Measurements from ENCODE around the gene ZNF837. TPM values are rescaled to one million over a fixed set of nuclear protein-coding genes. Genes with fewer than 3 reads are reported as not detected.
A peak's percentile ranks its signal among the peaks of the same experiment; 100 is the strongest.

The ZNF837 gene
- total RNA-seq, 1 experiment from 2014 or later, result 1.6 TPM

GRCh38 chr19:58382997-58383603, 2.3 kb upstream of the ZNF837 start:
- Histone ChIP-seq H3K27me3 (ENCODE audit: control insufficient read depth, insufficient read depth, low read length) (no peaks in the 10 kb centered on the region), H3K4me1 (ENCODE audit: control insufficient read depth, insufficient read depth, low read length) (peaks cover 35% of the 10 kb centered on the region), H3K4me3 (ENCODE audit: low read depth in 2 of 2, low read length in 2 of 2) (no peak overlapping the region), H3K27ac (ENCODE audit: low read length) (no peak overlapping the region), H3K36me3 (ENCODE audit: control insufficient read depth, insufficient read depth, low read length) (peaks cover 9% of the 10 kb centered on the region), H3K9me3 (ENCODE audit: control insufficient read depth, insufficient read depth, low read depth, low read length) (no peaks in the 10 kb centered on the region)
- BruUV-seq (replicated peaks), result no TSS peak
- no peak for DNase-seq (ENCODE audit: low read depth, low spot score)
- CTCF ChIA-PET, result no interaction called here
- no peak for ATAC-seq
- in situ Hi-C loops (cut with HindIII; ENCODE audit: low pct_unique_long_range_greater_than_20kb, low sequenced_read_pairs) (no loop called here), intact Hi-C loops (cut with micrococcal nuclease; ENCODE audit: unreplicated experiment) (no loop called here)
- POLR2A ChIA-PET, result interaction anchor here (0.6 kb wide), 1 partner anchor 153 kb away, joined by 3 read pairs; no protein-coding TSS in a partner anchor
- TF ChIP-seq TCF7L2 (IDR thresholded peaks at IDR 0.05; ENCODE audit: low read depth, low read length), result no peak
- TF ChIP-seq CTCF (IDR thresholded peaks at IDR 0.05), result no peak
- TF ChIP-seq SIN3A (IDR thresholded peaks at IDR 0.05; ENCODE audit: borderline replicate concordance, insufficient read depth, low read depth, low read length), result no peak
- no peak for TF ChIP-seq POLR2AphosphoS5 (IDR thresholded peaks at IDR 0.05; ENCODE audit: low read depth, low read length)
- TF ChIP-seq REST (IDR thresholded peaks at IDR 0.05; ENCODE audit: insufficient read depth in 1 of 2, low read depth in 2 of 2, low read length in 1 of 2), result no peak

GRCh38 chr19:58381460-58382212, 806 bp upstream of the ZNF837 start:
- in situ Hi-C loops (cut with HindIII; ENCODE audit: low pct_unique_long_range_greater_than_20kb, low sequenced_read_pairs) (no loop called here), intact Hi-C loops (cut with micrococcal nuclease; ENCODE audit: unreplicated experiment) (no loop called here)
- Histone ChIP-seq H3K27me3 (ENCODE audit: control insufficient read depth, insufficient read depth, low read length) (no peaks in the 10 kb centered on the region), H3K4me1 (ENCODE audit: control insufficient read depth, insufficient read depth, low read length) (peaks cover 32% of the 10 kb centered on the region), H3K4me3 (ENCODE audit: low read depth in 2 of 2, low read length in 2 of 2) (peak overlapping the region; percentile 64 to 94), H3K36me3 (ENCODE audit: control insufficient read depth, insufficient read depth, low read length) (no peaks in the 10 kb centered on the region), H3K9me3 (ENCODE audit: control insufficient read depth, insufficient read depth, low read depth, low read length) (no peaks in the 10 kb centered on the region), H3K27ac (ENCODE audit: low read length) (peak overlapping the region; percentile 89)
- BruUV-seq (replicated peaks), result TSS peak; percentile 74
- ChIA-PET CTCF (no interaction called here), POLR2A (interaction anchor here (0.6 to 1.0 kb wide), 7 partner anchors 12 to 333 kb away, joined by 3 to 7 read pairs (median 4); no protein-coding TSS in a partner anchor)
- TF ChIP-seq POLR2AphosphoS5 (IDR thresholded peaks at IDR 0.05; ENCODE audit: low read depth, low read length), result no peak
- no peak for TF ChIP-seq REST (IDR thresholded peaks at IDR 0.05; ENCODE audit: insufficient read depth in 1 of 2, low read depth in 2 of 2, low read length in 1 of 2)
- TF ChIP-seq TCF7L2 (IDR thresholded peaks at IDR 0.05; ENCODE audit: low read depth, low read length), result no peak
- no peak for TF ChIP-seq CTCF (IDR thresholded peaks at IDR 0.05)
- no peak for TF ChIP-seq SIN3A (IDR thresholded peaks at IDR 0.05; ENCODE audit: borderline replicate concordance, insufficient read depth, low read depth, low read length)
- ATAC-seq (no peak), DNase-seq (ENCODE audit: low read depth, low spot score) (no peak)
